Stimulated activated CD4-positive, alpha-beta T cell treated with anti-CD3 and anti-CD28 coated beads, Interleukin-1b, Interleukin-23, amount 100 ng/mL, for 4 hours (primary cell): ENCODE measurements around the gene DSTN.

Source experiments
- DNase-seq, 2 donors: peaks; one replicate each; pipeline ENCODE4 v3.0.0-alpha.2; 2020; ENCODE audit warnings: low read depth in 2 of 2

DSTN gene

DNA sequence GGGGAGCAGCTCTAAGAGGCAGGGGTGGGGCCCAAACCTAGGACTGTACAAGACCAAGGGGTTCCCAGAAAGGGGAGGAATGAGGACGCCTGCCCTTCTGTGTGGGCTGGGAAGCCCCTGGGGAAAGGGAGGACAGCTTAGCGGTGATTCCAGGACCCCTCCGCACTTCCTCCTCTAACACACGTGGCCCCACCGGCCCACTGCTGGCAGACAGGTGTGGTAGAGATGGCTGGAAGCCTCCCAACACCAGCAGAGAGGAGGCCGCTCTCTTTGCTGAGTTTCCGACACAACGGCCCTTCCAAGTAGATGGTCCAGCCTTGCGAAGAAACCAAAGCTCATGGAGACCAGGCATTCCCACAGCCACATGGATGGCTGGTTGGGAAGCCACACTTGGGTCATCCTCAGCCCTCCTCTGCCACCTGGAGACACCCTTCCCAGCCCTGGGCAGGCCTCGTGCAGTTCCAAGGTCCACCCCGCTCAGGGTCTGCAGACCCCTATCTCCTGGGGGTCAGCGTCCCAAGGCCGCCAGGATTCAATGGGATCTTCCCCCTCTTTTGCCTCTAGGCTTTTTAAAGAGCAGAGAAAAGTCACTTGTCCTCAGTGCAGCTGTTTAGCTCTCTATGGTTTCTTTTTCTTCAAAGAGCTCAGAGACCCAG is 68.2 kb downstream of the DSTN start:
- no peak for DNase-seq

DNA sequence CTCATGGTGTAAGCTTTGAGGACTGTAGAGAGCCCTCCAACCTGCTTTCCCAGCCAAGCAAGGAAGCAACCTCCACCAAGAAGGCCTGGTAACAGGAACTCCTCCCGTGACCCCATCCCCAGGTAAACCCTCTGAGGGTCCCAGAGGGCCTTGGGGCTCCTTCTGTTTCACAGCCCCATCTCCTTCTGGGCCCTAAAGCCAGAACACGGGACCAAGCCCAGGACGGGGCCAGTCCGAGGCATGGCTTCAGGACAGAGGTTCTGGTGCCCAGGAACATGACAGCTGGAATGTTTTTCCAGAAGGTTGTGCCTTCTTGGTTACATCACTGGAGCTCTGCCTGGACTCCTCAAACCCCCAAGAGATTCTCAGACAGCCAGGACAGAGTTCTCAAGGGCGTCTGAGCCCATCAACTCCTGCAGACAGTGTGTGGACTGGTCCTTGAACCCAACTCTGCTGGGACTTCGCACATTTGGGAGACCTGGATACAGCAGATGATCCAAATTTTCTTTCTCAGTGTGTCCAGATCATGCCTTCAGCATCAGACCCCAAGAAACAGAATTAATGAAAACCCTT is 69.0 kb downstream of the DSTN start:
- DNase-seq, result no peak

DNA sequence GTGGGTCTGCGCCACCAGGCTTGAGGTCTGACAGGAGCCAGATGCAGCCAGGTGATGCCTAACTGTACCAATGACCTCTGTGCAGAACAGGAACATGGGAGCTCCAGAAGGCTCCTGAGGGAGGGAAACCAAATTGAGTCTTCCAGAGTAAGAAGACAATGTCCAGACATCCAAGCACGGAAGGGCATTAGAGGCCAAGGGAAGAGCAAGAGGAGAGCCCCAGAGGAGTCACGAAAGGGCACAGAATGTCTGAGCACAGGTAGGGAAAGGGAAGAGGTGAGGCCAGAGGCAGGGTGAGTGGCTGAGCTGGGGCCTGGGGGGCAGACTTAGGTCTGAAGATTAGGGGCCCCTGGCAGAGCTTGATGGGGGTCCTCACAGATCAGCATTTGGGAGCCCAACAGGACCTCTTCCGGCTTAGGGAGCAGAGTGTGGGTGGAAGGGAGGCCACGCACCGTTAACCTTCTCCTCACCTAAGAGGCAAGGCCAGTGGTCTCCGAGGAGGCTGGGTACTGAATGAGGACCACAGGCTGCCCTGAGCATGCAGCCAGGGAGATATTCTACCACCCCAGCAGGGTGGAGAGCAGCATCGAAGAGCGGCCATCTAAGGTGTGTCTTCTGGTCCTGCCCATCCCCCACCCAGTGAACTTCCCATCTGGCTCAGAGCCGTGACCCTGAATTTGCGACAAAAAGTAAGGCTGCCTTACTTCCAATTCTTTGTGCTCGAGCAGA is 70.4 kb downstream of the DSTN start:
- no peak for DNase-seq

DNA sequence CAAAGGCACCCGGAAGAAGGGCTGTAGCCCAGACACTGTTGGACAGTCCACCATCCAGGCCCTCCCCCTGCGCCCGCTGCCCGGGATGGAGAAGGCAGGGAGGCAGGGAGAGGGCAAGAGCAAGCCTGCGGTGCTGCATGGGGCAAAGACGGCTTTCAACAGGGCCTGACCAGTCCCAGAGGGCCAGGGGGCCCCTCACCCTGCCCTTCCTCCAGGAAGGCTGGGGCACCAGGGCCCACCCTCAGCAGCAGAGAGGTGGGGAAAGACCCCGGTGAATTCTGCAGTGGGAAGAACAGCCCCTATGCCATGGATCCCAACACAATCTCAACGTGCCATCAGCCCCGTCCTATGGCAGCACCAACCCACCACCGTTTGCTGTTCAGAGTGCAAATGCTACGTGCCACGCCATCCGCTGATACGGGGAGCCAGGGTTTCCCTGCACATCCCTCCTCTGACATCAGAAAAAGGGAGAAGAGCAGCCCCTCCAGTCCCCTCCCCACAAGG is 71.1 kb downstream of the DSTN start:
- no peak for DNase-seq

DNA sequence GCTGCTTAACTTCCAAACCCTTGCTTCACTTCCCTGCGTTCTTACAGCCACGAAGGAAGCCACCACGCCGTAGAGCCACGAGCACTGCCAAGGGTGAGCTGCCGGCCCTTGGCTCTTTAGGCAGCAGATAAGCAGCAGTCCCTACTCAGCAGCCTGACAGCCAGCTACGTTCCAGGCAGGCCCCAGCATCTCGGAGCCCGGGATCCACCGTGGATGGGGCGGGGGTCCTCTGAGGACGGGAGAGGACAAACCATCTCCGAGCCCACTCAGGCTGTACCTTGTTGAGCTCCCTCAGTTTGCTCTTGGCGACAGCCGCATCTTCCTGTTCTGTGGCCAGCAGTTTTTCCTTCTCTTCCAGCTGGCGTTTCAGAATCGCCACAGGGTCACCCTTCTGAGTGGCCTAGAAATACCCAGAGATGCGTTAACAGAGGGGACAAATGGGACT is 71.7 kb downstream of the DSTN start:
- DNase-seq, result no peak

DNA sequence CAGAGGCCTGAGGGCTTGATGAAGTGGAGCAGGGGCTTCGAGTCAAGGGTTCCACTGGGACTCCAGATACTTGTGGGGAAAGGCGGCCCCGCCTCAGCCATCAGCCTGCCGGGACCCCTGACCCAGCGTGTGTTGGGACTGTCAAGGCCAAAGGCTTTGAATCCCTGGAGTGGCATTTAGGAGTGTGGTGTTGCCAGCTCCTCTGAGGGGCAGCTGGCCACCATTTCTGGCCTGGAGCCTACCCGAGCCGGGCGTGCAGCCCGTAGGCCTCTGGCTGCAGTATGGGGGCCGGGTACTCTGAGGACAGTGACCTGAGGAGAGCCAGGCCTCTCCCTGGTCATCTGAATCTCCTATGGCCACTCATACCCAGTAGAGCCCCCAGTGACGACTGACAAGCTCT is 72.1 kb downstream of the DSTN start:
- DNase-seq, result no peak

DNA sequence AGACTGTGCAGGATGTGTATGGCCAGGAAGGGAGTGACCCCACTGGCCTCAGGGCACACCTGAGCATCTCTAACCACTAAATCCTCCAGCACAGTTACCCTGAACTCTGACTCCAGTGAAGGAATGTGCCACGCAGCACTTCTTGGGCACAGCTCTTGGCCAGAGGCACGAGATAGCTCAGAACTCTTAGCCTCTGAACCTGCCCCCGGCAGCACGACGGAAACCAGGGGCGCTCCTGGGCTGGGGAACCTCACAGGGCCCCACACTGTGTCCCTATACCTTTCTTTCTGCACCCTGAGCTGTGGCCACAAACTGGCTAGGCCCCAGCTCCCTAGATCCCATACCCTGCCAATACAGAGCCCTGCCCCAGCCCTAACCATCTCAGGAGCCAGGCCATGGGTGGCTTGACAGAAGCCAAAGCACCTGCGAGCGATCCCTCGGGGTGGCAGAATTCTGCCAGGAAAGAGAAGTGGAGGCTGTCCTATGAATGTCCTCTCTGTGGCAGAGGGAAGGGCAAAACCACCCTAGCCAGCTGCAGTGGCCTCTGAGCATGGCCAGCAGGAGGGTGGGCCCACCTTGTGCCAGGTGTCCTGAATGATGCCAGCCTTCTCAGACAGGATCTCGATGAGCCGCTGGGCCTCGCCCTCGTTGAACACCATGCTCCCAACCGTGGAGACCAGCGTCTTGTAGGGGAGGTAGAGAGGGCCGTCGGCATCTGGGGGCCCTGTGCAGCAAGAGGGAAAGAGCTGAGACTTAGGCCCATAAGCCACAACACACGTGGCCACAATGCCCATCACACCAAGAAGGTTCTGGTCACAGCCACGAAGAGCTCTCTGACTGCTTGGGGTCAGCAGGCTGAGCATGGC is 72.8 kb downstream of the DSTN start:
- no peak for DNase-seq

DNA sequence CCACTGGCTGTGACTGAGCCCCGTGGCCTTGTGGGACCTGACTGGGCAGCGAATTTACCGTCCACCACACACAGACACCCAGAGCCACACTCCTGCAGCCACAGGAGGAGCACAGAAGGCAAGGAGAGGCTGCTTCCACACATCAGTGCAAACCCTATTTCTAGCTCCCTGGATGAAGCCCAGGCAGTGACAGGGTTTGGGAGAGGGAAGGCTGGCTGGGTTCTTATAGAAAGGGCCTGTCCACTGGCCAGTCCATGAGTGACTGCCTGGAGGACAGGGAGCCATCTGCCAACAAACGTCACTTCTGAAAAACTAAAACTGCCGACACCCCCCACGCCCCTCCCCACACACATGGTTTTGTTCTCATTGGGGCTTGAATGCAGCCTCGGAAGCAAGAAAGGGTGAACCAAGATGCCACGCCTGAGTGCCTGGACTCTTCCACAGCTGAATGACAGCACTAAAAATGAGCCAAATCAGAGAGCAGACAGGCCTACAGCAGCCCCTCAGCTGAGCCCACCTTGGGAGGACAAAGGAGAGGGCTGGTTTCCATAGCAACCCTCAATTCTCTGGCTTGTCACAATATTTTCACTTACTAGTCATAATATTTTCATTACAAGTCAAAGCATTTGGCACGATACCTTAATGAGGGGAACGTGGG is 73.8 kb downstream of the DSTN start:
- no peak for DNase-seq

DNA sequence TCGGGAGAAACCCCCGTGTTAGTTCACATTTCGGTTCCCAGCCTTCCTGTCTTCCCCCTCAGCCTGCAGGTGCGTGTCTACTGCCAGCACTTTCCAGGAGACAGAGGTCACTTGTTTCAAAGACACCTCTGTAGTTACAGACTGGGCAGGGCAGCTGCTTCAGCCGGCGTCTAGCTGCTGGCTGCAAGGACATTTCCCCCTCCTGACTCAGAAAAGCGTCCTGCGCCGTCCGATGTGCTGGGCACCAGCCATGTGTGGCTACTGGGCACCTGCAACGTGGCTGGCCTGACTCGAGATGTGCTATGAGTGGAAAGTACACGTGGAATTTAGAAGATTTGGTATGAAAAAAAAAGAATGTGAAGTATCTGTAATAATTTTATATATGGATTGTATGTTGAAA is 74.6 kb downstream of the DSTN start:
- DNase-seq, result no peak

DNA sequence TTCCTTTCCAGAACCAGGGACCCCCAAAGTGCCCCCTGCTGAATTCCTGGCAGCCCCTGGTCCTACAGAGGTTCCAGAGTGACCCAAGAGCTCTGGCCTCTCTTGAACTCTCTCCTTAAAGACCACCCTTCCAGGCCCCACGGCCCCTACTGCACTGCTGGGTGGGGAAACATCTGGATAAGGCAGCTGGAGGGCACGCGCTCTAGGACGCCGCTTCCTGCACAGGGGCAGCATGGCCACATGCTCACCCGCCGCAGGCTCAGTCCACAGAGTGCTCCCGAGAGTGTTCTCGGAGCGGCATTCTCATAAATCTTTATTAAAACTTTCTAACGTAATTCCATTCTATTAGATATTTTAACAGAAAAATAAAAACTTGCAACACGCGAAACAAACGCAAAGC is 75.1 kb downstream of the DSTN start:
- no peak for DNase-seq

DNA sequence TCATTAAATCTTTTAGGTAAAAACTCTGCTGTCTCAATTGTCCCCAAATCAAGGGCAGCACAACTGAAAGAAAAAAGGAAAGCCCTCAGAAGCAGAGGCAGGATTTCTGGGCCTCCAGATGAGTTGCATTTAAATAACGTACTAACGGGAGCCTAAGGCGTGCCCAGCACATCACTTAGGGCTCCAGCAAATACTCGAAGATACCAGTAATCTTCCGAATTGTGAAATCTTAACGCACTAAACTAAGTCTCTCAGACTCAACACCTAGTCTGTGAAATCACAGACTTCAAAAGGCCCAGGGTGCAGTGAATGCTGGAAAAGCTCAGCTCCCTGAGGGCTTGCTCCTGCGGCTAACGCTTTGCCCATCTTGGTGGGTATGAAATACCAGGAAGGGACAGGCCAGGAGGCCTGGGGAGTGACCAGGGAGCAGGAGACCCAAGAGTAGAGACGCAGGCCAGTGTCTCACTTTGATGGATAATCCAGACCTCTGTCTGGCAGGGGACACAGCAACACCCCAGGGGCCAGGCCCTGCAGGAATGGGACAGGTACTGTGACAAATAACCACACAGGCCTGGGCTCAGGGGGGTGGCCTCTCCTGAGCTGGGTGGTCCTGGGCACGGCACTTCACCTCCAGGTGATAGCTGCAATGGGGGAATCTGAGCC is 75.8 kb downstream of the DSTN start:
- DNase-seq, result no peak

DNA sequence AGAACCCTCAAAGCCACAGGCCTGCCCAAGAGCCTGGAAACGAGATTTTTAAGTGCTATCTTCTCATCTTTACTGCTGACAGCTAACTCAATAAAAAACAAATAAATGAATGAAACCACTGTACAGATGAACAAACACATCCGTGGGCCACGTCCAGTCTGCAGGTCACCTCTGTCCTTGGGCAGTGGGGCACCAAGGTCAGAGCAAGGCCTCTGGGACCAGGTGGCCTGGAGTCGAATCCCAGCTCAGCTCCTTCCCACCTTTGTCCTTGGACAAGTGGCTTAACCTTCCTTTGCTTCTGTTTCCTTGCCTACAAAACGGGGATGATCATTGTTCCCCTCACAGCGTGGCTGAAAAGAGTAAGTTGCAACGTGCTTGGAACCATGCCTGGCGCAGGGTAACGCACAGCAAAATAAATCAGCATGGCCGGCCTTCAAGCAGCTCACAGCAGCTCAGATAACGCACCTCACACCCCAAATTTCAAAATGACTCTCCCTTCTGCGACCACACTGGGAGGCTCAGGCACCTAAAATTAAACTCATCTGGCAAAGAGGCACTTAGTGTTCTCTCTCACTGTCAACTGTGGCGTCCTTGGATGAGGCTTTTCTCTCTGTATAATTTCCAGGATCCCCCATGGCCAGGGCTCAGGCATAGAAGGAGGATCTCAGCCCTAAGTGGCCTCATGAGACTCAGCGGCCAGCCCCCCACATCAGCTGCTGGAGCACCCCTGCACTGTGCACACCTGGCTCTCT is 76.5 kb downstream of the DSTN start:
- no peak for DNase-seq

DNA sequence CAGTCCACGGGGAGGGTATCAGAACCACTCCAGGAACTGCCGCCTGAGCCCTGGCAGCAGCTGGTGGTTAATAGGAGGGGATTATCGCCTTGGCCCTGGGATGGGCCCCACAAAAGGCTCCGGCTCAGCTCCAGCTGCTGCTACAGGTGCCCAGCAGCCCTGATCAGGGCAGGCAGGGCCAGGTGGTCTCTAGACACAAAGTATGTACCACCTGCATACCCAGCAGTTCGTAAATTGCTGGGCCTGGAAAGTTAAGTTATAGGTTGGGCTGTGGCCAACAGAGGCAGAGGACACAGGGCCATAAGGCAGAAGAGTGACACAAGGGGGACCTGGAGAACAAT is 77.1 kb downstream of the DSTN start:
- DNase-seq, result no peak

DNA sequence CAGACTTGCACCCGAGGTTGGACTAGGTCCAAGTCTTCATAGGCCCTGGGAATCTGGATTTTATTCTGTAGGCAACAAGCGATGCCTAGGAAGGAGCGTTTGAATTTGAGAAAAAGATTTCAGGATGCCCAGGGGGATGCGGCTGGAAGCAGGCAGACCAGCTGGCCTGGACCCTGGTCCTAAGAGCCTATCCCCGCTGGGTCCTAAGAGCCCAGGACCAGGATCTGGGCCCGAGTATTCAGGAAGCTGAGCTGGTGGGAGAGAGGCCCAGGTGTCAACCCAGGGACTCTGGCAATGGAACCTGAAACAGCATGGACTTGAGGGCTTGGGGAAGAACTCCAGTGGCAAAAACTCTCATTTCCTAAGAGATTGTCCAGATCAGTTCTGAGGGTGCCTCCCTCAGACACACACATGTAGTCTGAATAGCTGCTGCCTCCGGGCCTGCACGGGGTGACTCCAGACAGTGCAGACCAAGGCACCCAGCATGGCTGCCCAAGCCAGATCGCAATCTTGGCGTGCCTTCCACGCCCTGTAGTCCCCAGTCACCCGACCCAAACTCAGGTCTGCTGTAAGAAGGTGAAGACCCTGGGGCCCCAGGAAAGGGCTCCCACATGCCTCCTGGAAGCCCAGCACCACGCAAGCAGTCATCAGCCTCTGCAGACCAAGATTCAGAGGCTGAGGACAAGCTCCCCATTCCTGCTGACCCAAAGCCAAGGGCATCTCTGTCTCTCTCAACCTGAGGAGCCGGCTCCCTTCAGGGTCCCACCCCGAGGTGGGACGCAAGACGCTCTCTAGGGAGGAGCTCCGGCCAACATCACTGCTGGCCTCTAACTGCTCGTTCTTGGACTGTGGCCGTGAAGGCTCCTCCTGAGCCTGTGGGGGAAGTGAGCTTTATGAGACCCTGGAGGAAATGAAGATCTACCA is 77.8 kb downstream of the DSTN start:
- no peak for DNase-seq

DNA sequence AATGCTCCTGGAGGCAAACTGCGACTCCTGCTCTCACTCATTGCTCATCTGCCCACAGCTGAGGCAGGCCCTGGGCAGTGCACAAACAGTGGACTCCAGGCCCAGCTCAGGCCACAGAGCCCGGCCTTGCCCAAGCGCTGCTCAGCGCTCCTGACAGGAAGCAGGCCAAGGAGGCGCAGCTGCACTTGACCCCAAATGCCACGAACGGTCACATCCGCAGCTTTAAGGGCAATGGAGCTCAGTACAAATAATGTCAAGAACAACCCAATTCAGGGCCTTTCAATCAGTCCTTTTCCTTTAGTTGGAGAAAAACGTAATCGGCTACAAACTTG is 78.4 kb downstream of the DSTN start:
- no peak for DNase-seq

DNA sequence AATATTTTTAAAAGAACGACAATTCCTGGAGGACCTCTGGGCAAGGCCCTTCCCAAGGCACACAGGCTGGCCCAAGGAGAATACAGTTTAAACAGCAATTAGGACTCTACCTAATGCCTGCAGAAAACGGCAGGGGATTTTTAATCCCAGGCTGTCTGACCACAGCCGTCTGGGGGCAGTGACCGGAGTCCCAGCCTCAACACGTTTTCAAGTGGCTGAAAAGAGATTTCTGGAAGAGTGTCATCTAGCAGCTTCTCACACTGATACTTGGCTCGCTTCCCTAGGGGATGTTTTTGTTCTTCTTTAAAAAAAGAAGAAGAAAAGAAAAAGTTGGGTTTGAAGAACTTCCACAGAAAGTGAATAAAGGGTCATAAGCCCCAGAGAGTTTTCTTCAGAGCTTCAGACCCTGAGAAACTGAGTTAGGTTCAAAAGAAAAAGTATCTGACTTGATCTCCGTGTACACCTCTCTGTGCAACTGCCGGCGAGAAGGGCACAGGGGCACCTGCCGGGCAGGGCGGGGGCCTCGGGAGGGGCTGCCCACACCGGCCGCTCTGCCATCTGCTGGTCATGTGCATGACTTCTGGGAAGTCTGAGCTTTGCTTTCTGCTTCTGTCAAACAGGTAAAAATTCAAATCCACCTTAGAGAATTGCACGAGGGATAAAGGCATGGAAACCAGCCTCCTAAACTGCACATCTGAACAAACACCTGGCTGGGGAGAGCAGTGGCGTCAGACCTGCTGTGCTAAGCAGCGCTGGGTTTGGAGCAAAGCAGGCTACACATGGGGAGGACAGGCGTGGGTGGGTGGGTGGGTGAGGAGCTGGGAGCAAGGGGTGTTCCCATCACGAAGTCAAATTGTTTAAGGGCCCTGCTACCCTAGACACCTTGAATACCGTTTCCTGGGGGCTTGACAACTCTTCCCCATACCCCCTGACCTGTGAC is 79.2 kb downstream of the DSTN start:
- DNase-seq, result peak; percentile 3 to 6

DNA sequence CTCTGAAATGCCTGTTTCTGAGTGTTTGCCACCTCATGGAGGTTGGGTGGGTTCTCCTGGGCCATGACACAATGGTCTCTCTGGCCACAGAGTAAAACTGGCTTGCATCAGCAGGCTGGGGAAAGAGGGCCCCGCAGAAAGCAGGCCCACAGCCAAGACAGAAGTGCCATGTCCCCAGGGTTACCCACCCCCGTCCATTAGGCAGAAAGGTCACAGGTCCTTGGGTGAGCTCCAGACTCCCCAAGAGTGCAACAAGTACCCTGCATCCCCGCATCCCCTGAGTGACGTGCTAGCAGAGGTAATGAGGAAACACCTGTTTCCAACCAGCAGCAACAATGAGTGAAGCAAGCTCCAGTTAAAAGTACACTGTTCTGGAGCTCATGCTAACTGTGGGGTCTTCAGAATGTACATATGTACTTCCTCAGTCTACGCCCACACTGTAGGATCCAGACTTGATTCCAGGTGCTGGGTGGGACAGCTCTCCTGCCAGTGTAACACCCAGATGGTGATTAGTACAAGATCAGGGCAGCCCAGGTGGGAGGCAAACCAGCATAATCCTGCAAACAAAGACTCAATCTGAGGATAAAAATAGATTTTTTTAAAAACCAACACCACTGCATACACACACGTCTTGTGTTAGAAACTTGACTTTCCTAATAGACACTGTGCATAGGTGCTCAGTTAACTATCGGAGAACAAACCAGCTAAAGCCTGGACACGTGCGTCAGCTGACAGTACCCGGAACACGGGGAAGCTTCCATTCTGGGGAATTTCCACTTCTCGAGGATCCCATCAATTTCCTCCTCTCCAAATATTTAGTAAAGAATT is 80.6 kb downstream of the DSTN start:
- no peak for DNase-seq
